HPDE6-E6E7 (cell line): Measurements from ENCODE around the gene MORN1.

Experiments used
- DNase-seq: peaks from one replicate; pipeline ENCODE4 v3.0.0; 2011; ENCODE audit warnings: missing footprints; ENCODE audit errors: extremely low spot score

The MORN1 gene

DNA sequence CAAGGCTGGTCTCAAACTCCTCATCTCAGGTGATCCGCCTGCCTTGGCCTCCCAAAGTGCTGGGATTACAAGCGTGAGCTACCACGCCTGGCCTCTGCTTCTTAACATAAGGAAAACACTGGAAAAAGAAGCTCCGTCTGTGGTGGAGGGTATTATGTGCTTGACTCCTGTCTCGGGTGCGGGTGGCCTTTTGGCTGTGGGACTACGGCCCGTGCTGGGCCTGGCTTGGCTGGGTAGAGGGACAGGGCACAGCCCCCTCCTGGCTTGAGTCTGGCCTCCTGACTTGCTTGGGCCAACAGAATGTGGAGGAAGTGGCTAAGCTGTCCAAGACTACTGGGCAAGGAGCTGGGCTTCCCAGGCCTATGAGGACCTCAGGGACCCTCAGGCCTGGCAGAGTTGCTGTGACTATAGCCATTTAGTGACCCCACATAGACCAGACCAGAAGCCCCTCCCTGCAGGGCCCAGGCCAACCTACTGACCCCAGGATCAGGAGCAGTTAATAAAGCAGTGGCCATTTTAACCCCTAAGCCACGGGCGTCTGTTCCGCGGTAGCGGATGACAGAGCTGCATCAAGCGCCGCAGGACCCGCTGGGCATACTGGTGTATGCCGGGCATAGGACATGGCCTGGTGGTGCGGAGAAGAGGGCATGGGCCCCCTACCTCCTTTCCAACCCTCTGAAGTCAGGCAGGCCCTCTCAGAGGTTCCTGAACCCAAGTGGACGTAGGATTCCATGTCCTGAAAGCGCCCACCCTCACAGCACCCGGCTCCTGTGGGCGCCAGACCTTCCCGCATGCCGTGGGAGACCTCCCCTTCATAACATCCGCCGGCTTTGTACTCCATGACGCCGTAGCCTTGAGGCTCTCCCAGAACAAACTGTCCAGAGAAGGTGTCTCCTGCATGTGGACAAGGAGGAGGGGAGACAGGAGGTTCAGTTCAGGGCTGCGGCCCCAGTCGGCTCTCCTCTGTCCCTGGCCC lies 4.4 kb downstream of the MORN1 start:
- DNase-seq = no peak

- no peak for DNase-seq
Measured at GRCh38 chr1:2385606-2386280, 5.6 kb downstream of the MORN1 start.

DNA sequence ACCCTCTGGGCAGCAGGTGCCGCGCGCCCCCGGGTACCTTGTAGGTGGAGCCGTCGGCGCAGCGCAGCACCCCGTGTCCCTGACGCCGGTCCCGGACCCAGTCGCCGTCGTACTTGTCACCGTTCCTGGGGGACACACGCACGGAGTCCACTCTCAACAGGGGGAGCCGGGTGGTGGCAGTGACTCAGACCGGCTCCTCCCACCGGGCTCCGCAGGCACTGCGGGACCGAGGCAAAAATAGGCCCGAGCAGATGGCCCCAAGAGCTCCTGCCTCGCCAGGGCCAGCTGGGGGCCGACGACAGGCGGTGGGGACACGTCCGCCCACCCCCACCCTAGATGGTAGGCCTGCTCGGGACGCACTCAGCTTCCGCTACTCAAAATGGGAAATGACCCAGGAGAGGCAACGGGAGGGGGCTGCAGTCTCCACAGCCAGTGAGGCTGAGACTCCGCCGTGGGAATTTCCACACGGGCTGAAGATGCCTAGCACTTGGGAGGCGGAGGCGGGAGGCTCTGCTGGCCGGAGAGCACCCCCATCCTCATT lies 6.3 kb downstream of the MORN1 start:
- DNase-seq = no peak

DNA sequence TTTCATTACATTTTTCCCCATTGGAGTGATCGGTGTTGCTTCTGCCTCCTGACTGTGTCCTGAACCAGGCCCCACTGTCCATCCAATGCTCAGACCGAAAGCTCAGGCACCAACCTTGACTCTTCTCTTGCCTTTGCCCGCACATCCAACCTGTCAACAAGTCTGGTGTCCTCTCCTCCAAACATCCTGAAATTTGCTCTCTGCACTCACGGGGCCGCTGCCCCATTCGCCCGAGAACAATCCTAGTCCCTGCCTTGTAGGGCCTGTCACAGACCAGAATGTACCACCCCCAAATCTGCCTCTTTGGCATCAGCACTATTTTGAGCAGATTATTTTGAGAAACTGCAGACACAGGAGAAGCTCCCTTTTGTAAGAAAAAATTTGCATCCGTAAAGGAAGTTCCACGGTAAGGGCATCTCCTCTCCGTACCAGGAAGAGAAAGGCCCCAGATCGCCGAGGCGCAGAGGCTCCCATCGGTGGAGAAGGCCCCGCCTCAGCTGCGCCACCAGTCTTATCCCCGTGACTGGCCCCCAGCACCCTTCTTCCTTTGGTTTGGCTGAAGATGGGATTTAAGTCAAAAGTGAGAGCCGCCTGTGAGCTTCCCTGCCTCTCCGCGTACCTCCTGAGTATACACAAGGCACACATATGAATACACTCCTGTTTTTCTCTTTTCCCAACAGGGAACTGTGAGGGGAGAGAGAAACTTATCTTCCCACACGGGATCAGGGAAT lies 7.1 kb downstream of the MORN1 start:
- DNase-seq = no peak

GRCh38 chr1:2383576-2383975 lies 7.8 kb downstream of the MORN1 start:
- DNase-seq = no peak

- DNase-seq = peak; percentile 49
Measured at GRCh38 chr1:2382621-2383361, 8.6 kb downstream of the MORN1 start.

DNA sequence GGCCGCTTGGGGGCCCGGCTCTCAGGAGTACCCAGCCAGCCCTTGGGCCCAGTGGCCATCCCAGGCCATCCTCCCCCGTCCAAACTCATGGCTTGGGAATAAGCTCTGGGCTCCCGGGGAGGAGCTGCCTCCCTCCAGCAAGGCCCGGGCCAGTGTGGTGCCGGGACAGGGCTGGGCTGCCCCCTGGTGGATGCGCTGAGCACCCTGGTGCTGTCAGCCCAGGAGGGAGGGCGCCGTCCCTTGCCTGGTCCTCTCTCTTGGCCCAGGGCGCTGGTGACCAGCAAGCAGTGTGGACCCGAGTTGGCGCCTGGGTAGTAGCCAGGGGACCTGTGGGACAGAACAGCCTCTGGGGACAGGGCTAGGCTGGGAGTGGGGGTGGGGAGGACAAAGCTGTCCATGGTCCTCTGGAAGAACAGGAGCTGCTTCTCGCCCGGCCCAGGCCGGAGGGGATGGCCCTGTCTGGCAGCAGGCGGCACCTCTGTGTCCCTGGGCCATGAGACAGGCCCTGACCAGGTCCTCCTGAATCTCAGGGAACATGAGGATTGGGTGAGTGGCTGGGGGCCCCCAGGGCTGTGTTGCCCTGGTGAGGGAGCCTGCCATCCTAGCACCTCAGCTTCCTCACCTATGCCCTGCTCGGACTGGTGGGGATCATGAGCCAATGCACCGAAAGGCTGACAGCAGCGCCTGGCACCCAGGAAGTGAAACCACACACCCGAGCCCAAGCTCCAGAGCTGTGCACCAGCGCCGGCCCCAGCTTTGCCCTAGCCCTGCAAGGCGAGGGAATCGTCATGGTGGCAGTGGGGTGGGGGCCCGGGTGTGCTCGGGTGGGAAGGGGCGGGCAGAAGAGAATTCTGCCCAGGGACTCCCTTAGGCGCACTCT lies 9.4 kb downstream of the MORN1 start:
- DNase-seq = peak; percentile 94

DNA sequence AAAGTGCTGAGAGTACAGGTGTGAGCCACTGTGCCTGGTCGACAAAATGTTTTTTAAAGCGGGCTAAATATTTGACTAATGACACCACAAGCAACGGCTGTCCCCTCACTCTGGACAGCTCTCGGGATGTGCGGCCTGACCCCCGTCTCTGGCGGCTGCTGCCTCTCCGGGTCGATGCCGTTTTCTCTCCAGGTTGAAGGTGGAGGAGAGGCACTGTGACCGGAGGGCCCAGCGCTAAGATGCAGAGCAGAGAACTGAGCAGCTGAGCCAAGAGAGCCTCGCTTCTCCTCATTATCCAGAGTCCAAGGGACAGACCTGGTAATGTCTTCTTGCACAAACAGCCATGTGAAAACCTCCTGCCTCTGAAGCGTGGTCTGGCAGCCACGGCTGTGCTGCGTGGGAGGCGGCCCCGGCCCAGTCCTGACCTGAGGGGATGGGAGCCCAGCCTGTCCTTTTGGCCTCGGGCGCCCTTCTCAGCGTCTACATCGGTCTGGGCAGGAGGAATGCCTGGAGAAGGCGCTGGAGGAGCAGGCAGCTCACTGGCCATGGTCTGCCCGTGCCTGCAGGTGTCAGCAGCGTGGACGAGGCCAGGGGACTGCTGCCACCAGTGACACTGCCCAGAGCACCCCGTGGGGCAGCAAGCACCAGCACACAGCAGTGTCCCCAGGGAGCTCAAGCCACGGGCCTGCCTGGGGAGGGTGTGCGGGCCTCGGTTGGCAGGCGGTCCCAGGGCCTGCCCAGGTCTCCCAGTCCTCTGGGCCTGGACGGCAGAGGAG lies 10.3 kb downstream of the MORN1 start:
- DNase-seq = no peak

DNA sequence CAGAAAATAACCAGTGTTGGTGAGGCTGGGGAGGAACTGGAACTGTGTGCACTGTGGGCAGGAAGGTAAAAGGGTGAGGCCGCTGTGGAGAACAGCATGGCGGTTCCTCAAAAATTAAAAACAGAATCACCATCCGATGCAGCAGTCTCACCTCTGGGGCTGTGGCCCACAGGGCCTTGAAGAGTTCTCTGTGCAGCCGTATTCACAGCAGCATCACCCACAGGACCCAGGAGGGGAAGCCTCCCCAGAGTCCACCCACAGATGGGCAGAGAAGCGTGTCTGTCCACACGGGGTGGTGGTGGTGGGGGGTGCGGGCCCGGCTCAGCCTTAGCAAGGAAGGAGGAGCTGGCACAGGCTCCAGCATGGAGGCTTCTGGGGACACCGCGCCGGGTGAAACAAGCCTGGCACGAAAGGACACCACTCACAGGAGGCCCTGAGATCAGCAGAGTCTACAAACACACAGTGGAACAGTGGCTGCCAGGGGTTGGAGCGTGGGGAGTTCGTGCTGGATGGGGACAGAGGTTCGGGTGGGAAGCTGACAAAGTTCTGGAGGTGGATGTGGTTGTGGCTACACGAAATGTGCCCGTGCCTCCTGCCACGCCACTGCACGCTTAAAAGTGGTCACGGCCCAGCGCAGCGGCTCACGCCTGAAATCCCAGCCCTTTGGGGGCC lies 11.5 kb downstream of the MORN1 start:
- no peak for DNase-seq

GRCh38 chr1:2378956-2379732 lies 12.2 kb downstream of the MORN1 start:
- no peak for DNase-seq

- DNase-seq = no peak
Measured at GRCh38 chr1:2378441-2378851, 12.9 kb downstream of the MORN1 start.

- DNase-seq = no peak
Measured at GRCh38 chr1:2377751-2378440, 13.5 kb downstream of the MORN1 start.

GRCh38 chr1:2376931-2377672 lies 14.3 kb downstream of the MORN1 start:
- no peak for DNase-seq

- no peak for DNase-seq
Measured at GRCh38 chr1:2376261-2376741, 15.1 kb downstream of the MORN1 start.

GRCh38 chr1:2375923-2376260 lies 15.5 kb downstream of the MORN1 start:
- DNase-seq = no peak

- no peak for DNase-seq
Measured at GRCh38 chr1:2375246-2375922, 16.0 kb downstream of the MORN1 start.
